CD4-positive, alpha-beta T cell treated with Interleukin-2 at 100 ng/mL for 4 hours (primary cell): ENCODE results near the gene ADGRF3.
"Not testable (repeated sequence)": the region's sequence is repeated elsewhere in the genome, so short reads cannot be mapped to it uniquely, and the experiment has no call there.

Experiments
- DNase-seq: peaks from one replicate; pipeline ENCODE4 v3.0.0-alpha.2; 2020; ENCODE audit warnings: low spot score

ADGRF3 gene

DNA sequence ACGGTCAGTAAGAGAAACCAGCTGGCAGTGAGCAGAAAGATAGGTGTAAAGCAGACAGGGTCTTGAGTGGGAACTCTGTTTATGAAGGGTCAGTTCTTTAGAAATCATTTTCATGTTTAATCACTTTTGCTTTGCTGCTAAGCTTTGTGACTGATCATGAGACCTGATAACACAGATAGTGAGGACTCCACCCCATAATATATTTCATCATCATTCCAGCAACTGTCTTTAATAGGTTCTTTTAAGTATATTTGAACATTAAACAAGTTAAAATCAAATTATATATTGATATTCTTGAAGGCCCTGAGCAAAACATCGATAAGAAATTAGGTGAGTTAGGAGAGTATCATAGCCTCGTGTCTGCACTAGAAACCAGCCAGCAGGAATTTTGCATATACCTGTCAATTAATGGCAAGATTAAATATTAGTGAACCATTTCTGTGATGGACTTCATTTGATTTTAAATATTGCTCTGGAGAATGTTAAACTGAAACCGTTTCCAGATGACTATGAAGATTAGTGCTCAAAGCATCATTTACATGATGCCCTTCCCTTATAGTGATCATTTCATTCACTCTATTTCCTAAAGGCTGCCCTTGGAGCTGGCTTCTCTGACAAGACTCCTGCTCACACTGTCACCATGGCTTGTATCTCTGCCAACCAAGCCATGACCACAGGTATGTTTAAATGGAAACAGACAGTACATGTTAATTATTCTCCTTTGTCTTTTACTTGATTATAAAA lies 69.9 kb downstream of the ADGRF3 start:
- no peak for DNase-seq

DNA sequence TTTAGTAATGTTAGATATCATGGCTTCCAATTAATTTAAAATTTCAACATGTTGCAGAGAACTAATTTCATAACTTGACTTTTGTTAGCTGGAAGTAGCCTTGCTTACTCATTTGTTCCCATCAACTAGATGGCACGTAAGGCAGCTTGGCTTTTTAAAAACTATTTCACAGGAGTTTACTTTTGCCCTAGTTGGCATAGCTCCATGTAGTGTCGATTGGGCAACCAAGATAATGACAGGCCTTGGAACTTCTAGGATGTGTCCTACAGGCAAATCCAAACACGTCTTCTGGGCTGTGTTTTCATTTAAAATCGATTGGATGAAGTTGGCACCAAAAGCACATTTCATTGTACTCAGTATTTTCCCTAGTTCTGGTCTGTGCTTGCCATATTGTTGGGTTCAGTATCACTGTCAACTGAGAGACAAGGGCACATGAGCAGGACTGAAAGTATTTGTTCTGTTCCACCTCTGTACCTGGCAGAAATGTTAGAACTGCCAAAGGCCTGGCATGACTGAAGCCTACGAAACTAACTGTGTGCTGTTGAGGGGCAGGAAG lies 72.5 kb downstream of the ADGRF3 start:
- no peak for DNase-seq

DNA sequence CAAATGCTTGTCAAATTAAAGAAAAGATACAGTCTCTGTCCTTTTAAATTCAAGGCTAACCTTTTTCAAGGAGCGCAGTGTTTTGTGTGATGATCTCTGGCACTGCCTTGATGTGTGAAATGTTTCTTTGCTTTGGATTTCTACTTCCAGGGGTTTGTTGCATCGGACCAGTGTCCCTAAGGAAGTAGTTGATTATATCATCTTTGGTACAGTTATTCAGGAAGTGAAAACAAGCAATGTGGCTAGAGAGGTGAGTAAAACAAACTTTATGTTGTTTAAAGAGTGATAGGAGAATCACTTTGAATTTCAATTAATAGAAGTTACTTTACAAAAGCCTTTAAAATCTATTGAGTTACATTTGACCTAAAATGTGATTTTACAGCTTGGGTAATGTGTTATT lies 73.1 kb downstream of the ADGRF3 start:
- no peak for DNase-seq

DNA sequence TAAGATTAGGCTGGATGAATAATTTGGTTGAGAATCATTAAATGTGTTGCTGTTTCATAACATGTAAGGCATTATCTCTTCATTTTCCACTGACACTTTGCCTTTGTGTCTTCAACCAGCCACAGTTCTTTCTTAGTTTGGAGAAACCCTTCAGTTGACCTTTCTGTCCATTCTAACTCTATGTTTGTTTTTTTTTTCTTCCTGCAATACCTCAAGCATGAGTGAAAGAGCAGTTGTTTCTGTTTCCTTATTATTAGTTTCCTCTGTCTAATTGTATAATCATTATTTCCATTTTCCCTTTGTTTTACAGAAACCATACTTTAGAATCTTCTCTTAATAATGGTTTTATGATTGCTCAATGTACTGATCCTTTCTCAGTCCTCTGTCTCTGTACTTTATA lies 76.2 kb downstream of the ADGRF3 start:
- DNase-seq: no peak

DNA sequence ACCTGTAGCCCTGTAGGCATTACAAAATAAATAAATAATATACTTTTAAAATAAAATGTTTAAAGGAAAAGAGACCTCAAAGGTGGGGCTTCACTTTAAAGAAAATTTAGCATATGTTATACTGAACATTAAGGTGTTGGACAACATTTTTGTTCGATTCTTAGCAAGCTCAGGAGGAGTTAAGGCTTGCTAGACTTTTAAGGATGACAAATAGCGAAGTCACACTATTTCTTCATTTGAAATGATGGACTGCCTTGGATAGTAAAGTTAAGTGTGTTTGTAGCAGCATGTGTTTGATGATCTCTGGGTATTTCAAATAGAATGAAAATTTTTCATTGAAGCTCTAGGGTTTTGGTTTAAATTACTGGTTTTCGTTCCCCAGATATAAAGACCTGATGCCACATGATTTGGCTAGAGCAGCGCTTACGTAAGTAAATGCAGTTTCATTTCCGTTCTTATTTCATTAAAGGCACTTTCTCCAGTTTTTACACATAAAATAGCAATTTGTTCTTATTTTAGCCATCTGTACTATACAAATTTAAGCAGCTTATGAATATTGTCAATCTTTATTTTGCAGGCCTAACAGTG lies 76.9 kb downstream of the ADGRF3 start:
- DNase-seq: no peak

DNA sequence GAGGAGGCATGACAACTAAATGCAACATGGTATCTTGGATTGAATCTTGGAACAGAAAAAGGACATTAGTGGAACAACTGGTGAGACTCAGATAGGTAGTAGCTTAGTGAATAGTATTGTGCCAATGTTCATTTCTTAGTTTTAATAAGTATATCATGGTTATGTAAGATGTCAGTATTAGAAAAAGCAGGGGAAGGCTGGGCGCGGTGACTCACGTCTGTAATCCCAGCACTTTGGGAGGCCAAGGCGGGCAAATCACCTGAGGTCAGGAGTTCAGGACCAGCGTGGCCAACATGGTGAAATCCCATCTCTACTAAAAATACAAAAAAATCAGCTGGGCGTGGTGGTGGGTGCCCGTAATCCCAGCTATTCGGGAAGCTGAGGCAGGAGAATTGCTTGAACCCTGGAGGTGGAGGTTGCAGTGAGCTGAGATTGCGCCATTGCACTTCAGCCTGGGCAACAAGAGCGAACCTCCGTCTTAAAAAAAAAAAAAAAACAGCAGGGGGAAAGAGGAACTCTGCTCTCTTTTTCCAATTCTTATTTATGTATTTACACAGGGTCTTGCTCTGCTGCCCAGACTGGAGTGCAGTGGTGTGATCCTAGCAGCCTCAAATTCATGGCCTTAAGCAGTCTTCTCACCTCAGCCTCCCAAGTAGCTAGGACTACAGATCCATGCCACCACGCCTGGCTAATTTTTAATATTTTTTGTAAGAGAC lies 77.8 kb downstream of the ADGRF3 start:
- not testable (repeated sequence) for DNase-seq

DNA sequence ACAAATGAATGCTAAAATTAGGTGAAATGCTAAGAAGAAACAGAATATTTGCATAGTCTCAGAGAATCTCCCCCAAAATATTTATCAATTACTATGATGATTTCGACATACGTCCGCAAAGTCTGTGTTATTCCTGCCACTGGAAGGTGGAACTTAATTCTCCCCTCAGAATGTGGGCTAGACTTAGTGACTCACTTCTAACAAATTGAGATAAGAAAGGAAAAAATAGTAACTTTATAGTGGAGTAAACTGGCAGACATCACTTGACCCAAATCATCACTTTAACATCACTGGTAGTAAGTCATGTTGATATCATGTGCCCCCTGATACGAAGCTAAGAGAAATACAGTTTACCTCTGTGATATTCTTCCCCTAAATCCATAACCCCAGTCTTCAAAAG lies 78.4 kb downstream of the ADGRF3 start:
- no peak for DNase-seq

DNA sequence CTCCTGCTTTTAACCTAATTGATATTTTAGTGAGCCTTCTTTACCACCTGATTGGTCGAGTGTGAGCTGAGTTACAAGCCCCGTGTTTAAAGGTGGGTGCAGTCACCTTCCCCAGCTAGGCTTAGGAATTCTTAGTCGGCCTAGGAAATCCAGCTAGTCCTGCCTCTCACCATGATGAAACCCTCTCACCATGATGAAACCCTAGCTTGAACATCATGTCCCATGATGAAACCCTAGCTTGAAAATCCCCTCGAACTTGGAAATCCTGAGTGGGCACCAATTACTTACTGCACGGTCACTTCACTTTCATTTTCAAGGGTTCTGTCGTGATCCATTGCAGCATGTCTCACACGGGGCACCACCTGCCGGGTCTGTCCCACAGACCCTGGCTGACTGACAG lies 87.8 kb downstream of the ADGRF3 start:
- not testable (repeated sequence) for DNase-seq
